Activated naive CD4-positive, alpha-beta T cell treated with anti-CD3 and anti-CD28 coated beads for 36 hours (primary cell): ENCODE measurements around the gene ERAS. TPM values are rescaled to one million over a fixed set of nuclear protein-coding genes. Genes with fewer than 3 reads are reported as not detected.
A peak's percentile ranks its signal among the peaks of the same experiment; 100 is the strongest.

Source experiments
- CTCF ChIA-PET: fragments of 350-600 bp; sonication (Branson Sonifier 250); formaldehyde crosslinking; loops from one replicate; lab custom pipeline; 2021; ENCODE audit warnings: antibody characterized with exemption; lab: Charles Lee
- DNase-seq: peaks from one replicate; pipeline ENCODE4 v3.0.0-alpha.2; 2020
- H3K27ac Mint-ChIP-seq: one replicate; pipeline ENCODE4 v1.8.0; 2021; ENCODE audit warnings: mild to moderate bottlenecking, mixed read lengths
- H3K27me3 Mint-ChIP-seq: one replicate; pipeline ENCODE4 v1.8.0; 2021; ENCODE audit warnings: low read depth, mixed read lengths
- H3K36me3 Mint-ChIP-seq: one replicate; pipeline ENCODE4 v1.8.0; 2021; ENCODE audit warnings: low read depth, mixed read lengths
- H3K4me1 Mint-ChIP-seq: one replicate; pipeline ENCODE4 v1.8.0; 2021; ENCODE audit warnings: low read depth, mixed read lengths
- H3K4me3 Mint-ChIP-seq: one replicate; pipeline ENCODE4 v1.8.0; 2021; ENCODE audit warnings: mild to moderate bottlenecking, moderate library complexity, mixed read lengths
- H3K9me3 Mint-ChIP-seq: one replicate; pipeline ENCODE4 v1.8.0; 2021; ENCODE audit warnings: mixed read lengths
- intact Hi-C: fragments of 100-400 bp; cut with micrococcal nuclease; formaldehyde crosslinking; loops from one replicate; pipeline ENCODE4 v1.15.1; 2023
- total RNA-seq, 2 experiments: library from RNA; stranded (reverse); gene quantifications; one replicate each; pipeline ENCODE4 v1.2.3, GENCODE V29; 2021

Gene ERAS
- total RNA-seq, 2 experiments from 2014 or later: not detected

- Mint-ChIP-seq H3K4me3 (no peak overlapping the region), H3K4me1 (peaks cover 10% of the 10 kb centered on the region), H3K9me3 (no peaks in the 10 kb centered on the region), H3K36me3 (no peaks in the 10 kb centered on the region), H3K27me3 (peaks cover 1% of the 10 kb centered on the region), H3K27ac (no peak overlapping the region)
- no peak for DNase-seq
- CTCF ChIA-PET: interaction anchor here (0.6 kb wide), 1 partner anchor 142 kb away, joined by 4 read pairs; no protein-coding TSS in a partner anchor
- intact Hi-C loops: no loop called here
Observed at GRCh38 chrX:48787505-48788443, 38.5 kb upstream of the ERAS start.

GRCh38 chrX:48789366-48790220 is 36.7 kb upstream of the ERAS start:
- Mint-ChIP-seq H3K27ac (no peak overlapping the region), H3K9me3 (no peaks in the 10 kb centered on the region), H3K27me3 (peaks cover 1% of the 10 kb centered on the region), H3K36me3 (no peaks in the 10 kb centered on the region), H3K4me3 (no peak overlapping the region), H3K4me1 (peaks cover 10% of the 10 kb centered on the region)
- DNase-seq: no peak
- CTCF ChIA-PET: no interaction called here
- intact Hi-C loops: no loop called here

- no peaks in the 10 kb centered on the region for H3K9me3 Mint-ChIP-seq
- intact Hi-C loops: no loop called here
- no peak overlapping the region for H3K27ac Mint-ChIP-seq
- H3K4me1 Mint-ChIP-seq: peaks cover 10% of the 10 kb centered on the region
- DNase-seq: no peak
- CTCF ChIA-PET: no interaction called here
- H3K4me3 Mint-ChIP-seq: no peak overlapping the region
- peaks cover 1% of the 10 kb centered on the region for H3K27me3 Mint-ChIP-seq
- no peaks in the 10 kb centered on the region for H3K36me3 Mint-ChIP-seq
Observed at GRCh38 chrX:48790477-48790876, 35.8 kb upstream of the ERAS start.

GRCh38 chrX:48791063-48791820 is 35.1 kb upstream of the ERAS start:
- CTCF ChIA-PET: no interaction called here
- no peak for DNase-seq
- no peak overlapping the region for H3K27ac Mint-ChIP-seq
- no peaks in the 10 kb centered on the region for H3K36me3 Mint-ChIP-seq
- no peak overlapping the region for H3K4me3 Mint-ChIP-seq
- H3K9me3 Mint-ChIP-seq: no peaks in the 10 kb centered on the region
- intact Hi-C loops: no loop called here
- H3K4me1 Mint-ChIP-seq: peaks cover 10% of the 10 kb centered on the region
- H3K27me3 Mint-ChIP-seq: peaks cover 1% of the 10 kb centered on the region

- DNase-seq: no peak
- no peak overlapping the region for H3K27ac Mint-ChIP-seq
- peaks cover 10% of the 10 kb centered on the region for H3K4me1 Mint-ChIP-seq
- intact Hi-C loops: no loop called here
- H3K4me3 Mint-ChIP-seq: no peak overlapping the region
- H3K36me3 Mint-ChIP-seq: no peaks in the 10 kb centered on the region
- peaks cover 1% of the 10 kb centered on the region for H3K27me3 Mint-ChIP-seq
- no peaks in the 10 kb centered on the region for H3K9me3 Mint-ChIP-seq
- CTCF ChIA-PET: no interaction called here
Observed at GRCh38 chrX:48792219-48792618, 34.1 kb upstream of the ERAS start.

GRCh38 chrX:48793935-48794334 is 32.4 kb upstream of the ERAS start:
- H3K27ac Mint-ChIP-seq: no peak overlapping the region
- H3K27me3 Mint-ChIP-seq: no peaks in the 10 kb centered on the region
- H3K9me3 Mint-ChIP-seq: no peaks in the 10 kb centered on the region
- CTCF ChIA-PET: no interaction called here
- intact Hi-C loops: no loop called here
- peaks cover 8% of the 10 kb centered on the region for H3K4me1 Mint-ChIP-seq
- no peak overlapping the region for H3K4me3 Mint-ChIP-seq
- no peaks in the 10 kb centered on the region for H3K36me3 Mint-ChIP-seq
- DNase-seq: no peak

- no peaks in the 10 kb centered on the region for H3K27me3 Mint-ChIP-seq
- no peak overlapping the region for H3K27ac Mint-ChIP-seq
- H3K4me3 Mint-ChIP-seq: no peak overlapping the region
- H3K9me3 Mint-ChIP-seq: no peaks in the 10 kb centered on the region
- peaks cover 5% of the 10 kb centered on the region for H3K4me1 Mint-ChIP-seq
- CTCF ChIA-PET: no interaction called here
- intact Hi-C loops: no loop called here
- no peaks in the 10 kb centered on the region for H3K36me3 Mint-ChIP-seq
- no peak for DNase-seq
Observed at GRCh38 chrX:48794340-48794910, 31.9 kb upstream of the ERAS start.

GRCh38 chrX:48794911-48795515 is 31.3 kb upstream of the ERAS start:
- DNase-seq: no peak
- CTCF ChIA-PET: no interaction called here
- Mint-ChIP-seq H3K27me3 (no peaks in the 10 kb centered on the region), H3K9me3 (no peaks in the 10 kb centered on the region), H3K4me3 (no peak overlapping the region), H3K27ac (no peak overlapping the region), H3K4me1 (no peaks in the 10 kb centered on the region), H3K36me3 (no peaks in the 10 kb centered on the region)
- intact Hi-C loops: no loop called here

- H3K27me3 Mint-ChIP-seq: no peaks in the 10 kb centered on the region
- peaks cover 9% of the 10 kb centered on the region for H3K4me1 Mint-ChIP-seq
- DNase-seq: no peak
- CTCF ChIA-PET: no interaction called here
- H3K27ac Mint-ChIP-seq: no peak overlapping the region
- H3K9me3 Mint-ChIP-seq: no peaks in the 10 kb centered on the region
- no peak overlapping the region for H3K4me3 Mint-ChIP-seq
- peaks cover 2% of the 10 kb centered on the region for H3K36me3 Mint-ChIP-seq
- intact Hi-C loops: no loop called here
Observed at GRCh38 chrX:48798318-48798717, 28.0 kb upstream of the ERAS start.

- H3K9me3 Mint-ChIP-seq: no peaks in the 10 kb centered on the region
- H3K36me3 Mint-ChIP-seq: peaks cover 7% of the 10 kb centered on the region
- H3K4me3 Mint-ChIP-seq: peak overlapping the region; percentile 93
- H3K4me1 Mint-ChIP-seq: peaks cover 10% of the 10 kb centered on the region
- CTCF ChIA-PET: interaction anchor here (0.6 to 0.9 kb wide), 3 partner anchors 93 to 152 kb away, joined by 3 to 4 read pairs (median 3); no protein-coding TSS in a partner anchor
- intact Hi-C loops: loop anchor here (1.0 to 10.0 kb wide), 12 partner anchors 63 to 1146 kb away; partner anchors contain the start of genes CLCN5, ELK1, FTSJ1 and GPKOW
- no peak for DNase-seq
- peak overlapping the region; percentile 98 for H3K27ac Mint-ChIP-seq
- H3K27me3 Mint-ChIP-seq: no peaks in the 10 kb centered on the region
Observed at GRCh38 chrX:48800574-48801279, 25.6 kb upstream of the ERAS start.
